ENCODE results near the gene RSPO4.

RSPO4 gene

DNA sequence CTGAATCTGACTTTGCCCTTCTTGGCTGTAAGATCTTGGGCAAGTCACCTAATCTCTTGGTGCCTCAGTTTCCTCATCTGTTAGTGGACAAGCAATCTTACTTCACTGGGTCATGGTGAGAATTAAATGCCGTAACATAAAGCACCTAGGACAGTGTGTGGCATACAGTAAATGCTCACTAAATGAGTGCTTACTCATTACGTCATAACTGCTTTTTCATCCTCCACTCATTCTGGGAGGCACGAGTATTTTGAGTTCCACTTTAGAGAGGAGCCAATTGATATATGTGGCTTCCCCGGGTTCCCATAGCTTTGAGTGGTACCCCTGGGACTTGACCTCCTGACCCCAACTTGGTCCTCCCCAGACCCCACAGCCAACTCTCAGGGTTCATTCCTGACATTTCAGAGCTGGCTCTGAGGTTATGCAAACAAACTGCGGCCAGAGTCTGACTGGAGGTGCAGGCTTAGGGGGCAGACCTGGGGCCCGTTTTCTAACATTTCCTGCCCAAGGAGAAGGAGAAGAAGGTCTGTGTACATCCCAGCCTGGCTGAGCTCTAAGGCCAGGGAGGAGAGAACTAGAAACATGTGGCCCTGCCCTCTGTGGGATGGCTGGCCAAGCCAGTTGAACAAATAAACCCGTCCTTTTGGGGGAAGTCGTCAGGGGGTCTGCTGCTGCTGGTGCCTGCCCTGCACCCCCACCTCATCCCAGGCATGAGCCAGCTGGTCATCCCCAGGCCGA lies 91.8 kb downstream of the RSPO4 start:
- no peak for DNase-seq (ENCODE audit: low read depth)

DNA sequence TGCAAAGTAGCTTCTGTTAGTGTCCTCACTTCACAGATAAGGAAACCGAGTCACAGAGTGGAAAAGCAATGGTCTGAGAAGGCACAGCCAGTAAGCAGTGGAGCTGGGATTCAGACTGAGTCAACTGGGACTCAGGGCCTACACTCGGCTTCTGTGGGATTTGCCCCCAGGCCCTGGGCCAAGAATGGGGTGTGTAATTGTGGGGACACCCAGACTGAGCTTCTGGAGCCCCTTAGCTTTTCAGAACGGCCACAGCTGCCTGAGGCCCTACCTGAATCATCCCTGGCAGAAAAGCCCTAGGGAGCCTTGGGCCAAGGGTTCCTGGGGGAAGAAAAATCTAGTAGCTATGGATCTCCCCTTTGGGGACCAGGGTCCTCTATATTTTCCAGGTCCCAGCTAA lies 92.5 kb downstream of the RSPO4 start:
- no peak for DNase-seq (ENCODE audit: low read depth)

Measured in stimulated activated CD4-positive, alpha-beta T cell treated with anti-CD3 and anti-CD28 coated beads, Interleukin-2, amount 100 ng/mL, for 4 hours (primary cell).